T-helper 2 cell (primary cell): ENCODE data around the gene HCN3.
A peak's percentile ranks its signal among the peaks of the same experiment; 100 is the strongest.

Experiments
- DNase-seq, 5 experiments: peaks; one replicate each; pipeline versions ENCODE4 v3.0.0 to v3.0.0-alpha.2; 2012 to 2022

HCN3 gene

DNA sequence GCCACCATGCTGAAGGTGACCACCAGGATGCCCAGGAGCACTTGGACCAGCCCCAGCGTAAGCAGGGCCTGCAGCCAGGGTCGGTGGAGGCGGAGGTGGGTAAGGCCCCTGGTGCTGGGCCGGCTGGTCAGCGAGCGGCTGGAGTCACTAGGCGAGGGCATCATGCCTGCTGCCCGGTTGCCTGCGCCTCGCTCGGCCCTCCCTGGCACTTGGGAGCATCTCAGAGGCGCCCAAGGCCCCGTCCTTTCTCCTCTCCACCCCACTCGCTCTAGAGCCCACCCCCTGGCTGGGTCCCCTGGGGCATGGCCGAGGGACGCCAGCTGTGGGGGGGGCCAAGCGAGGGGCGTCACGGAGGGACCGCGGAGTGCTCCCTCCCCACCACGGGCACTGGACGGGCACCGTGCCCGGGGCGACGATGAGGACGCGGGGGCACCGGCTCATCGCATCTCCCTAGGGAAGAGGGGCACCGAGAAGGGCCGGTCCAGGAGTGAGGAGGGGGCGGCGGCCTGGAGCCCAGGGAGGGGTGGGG is 22.5 kb upstream of the HCN3 start:
- no peak for DNase-seq

DNA sequence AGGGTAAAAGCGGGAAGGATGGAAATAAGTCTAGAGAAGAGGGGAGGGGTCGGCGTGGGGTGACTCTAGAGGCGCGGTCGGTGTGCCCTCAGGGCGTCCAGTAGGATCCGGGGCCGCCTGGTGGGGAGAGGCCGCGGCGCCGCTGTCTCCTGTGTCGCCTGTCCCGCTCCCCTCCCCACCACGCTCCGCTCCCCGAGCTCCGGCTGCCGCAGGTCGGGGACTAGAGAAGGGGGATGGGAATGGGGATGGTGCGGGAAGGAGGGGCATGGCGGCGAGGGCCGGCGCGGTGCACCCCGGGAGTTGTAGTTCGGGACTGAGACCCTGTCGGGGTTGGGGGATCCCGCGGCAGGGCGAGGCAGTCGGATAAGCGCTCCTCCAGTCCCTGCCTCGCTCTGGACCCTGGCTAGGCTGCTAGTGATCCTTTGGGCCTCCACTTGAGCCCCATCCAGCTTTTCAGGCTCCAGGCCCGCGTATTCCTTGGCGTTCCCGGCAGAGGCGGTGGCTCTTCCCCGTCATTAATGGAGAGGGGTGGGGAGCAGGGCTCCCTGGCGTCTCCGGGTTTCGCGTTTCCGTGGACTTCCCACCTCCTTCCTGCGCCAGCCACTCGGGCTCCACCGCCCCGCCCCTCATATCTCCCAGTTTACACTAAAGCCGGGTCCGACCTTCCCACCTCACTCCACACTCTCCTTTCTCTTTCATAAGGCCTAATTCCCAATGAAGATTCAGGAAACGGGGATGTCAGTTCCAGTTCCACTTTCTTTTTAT is 21.8 kb upstream of the HCN3 start, which contains the start of gene ENTREP3:
ENTREP3 (minus strand) TSS at position 241 of the 765 bp plus-strand sequence. CDS start 606 bp downstream, outside the sequence.
- peak; percentile 50 to 83 (median 61) for DNase-seq

DNA sequence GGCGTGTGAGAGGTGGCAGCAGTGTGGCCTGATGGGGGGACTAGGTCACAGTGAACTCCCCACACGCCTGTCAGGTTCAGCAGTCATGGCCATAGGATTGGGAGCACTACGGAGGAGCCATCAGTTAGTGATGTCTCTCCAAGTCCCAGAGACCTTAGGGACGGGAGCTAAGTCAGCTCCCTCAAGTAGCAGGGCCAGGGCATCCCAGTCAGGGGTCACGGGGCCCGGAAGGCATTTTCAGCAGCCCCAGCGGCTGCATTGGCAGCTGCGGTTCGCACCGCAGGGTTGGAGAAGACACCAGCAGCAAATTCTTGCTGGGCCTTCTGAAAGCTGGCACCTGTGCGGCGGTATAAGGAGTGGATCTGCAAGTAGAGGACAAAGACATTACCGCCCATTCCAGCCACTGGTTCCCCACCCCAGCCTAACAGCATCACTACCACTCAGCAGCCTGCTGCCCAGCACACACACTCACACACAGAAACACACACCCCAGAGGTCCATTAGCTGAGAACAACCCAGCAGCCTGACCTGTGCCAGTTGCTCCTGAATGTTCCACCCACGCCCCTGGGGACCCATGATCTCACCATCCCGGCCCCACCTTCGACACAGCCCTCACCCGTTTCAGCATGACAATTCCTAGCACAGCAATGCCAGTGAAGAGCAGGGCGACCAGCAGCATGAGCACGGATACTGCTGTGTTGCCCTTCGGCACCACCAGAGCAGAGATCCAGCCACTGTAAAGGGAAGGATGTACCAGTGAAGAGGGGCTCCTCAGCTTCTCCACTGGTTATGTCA is 21.0 kb upstream of the HCN3 start:
- DNase-seq, result no peak

DNA sequence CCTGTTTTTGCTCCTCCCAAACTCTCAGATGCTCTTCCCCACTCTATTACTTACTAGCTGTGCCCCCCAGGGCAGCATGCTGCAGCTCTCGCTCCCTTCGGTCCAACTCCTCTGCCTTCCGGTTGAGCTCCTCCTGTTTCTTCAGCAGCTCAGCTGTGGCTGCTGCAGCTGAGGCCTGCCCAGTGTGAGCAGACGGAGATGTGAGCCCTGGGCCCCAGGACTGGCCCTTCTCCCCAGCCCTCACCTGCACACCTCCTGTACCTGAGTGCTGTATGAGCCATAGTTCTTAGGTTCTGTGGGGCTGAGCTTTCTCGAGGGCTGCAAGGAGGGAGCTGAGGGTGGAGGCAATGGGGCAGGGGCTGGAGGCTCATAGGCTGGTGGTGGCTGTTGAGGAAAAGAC is 17.0 kb upstream of the HCN3 start:
- no peak for DNase-seq

- peak in 1 of 5 experiments; percentile 70 for DNase-seq
These were observed 15.8 kb upstream of the HCN3 start for GRCh38 chr1:155261493-155261851.

- DNase-seq, result peak; percentile 63 to 93 (median 82)
These were observed 15.2 kb upstream of the HCN3 start, which contains the start of gene SCAMP3 for GRCh38 chr1:155261852-155262673. Gene SCAMP3, minus strand, starts transcription at chr1:155262360. Its CDS starts 209 bp downstream, at chr1:155262151.

DNA sequence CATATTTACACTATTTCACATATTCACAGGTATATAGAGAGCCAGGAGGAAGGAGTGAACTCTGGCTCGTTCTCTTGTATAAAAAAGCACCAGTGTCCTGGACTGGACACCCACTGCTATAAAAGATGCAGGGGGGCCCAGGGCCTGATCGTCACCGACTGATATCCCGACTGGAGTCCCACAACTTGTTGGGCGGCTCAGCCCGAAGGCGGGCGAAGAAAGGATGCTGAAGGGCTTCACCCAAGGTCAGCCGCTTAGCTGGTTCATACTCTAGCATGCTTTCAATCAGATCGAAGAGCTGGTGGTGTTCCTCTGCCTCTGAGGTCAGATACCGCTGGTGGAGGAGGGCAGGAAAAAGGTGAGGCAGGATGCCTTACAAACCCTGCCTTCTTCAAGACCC is 14.2 kb upstream of the HCN3 start:
- DNase-seq, result no peak

DNA sequence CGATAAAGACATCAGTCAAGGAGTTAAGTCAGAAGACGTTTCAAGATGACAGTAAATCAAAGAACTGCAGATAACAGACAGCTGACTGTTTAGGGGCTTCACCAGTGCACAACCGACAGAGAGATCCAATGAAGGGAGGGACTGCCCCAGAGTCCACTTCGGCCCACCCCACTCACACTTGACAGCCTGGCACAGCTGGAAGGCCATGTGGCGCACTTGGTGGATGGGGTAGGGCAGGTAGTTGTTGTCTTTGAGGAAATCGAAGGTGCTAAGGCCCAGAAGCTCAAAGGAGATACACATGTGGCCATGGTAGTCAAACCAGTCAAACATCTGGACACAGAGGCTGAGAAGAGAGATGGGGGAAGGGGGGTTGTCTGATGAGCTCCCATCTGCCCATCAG is 10.7 kb upstream of the HCN3 start:
- no peak for DNase-seq

DNA sequence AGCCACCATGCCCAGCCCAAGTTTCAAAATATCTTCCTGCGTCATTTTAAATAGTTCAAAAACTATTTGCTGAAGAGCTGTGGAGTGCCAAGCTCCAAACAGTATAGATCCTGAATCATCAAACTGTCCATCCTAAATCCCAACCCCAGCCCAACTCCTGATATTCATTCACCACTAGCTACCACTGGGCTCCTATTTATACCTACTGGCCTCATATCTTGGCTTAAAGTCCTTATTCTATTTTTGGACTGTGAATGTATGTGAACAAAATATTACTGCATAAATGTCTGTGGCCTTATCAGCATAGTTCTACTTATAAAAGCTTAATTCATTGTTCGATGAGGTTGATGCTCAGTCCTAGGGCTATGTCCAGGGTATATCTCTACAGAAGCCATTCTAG is 9.9 kb upstream of the HCN3 start:
- DNase-seq, result no peak

GRCh38 chr1:155268630-155269029 is 8.6 kb upstream of the HCN3 start:
- no peak for DNase-seq

DNA sequence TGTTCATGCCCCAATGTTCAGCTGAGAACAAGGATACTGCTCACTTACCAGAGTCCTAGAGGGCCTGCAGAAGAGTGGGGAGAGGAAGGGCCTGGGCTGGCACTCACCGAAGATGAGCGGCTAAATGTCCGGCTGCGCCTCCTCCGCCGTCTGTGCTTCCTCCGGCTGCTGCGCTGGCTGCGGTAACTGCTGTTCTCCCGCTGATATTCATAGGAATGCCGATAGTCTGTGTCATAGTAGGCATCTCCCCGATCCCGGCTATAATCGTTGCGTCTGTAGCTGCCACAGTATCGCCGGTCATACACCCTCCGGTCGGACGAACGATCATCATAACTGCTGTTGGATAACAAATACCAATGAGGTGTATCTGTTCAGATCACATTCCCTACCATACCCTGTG is 7.9 kb upstream of the HCN3 start:
- DNase-seq, result no peak

- no peak for DNase-seq
These were observed 4.6 kb upstream of the HCN3 start for GRCh38 chr1:155272466-155273342.

GRCh38 chr1:155273343-155274245 is 3.7 kb upstream of the HCN3 start, which contains the start of gene CLK2:
Gene CLK2, minus strand, starts transcription at chr1:155273504. Its CDS starts 2,527 bp downstream, at chr1:155270977.
- DNase-seq, result peak; percentile 86 to 98 (median 93)

DNA sequence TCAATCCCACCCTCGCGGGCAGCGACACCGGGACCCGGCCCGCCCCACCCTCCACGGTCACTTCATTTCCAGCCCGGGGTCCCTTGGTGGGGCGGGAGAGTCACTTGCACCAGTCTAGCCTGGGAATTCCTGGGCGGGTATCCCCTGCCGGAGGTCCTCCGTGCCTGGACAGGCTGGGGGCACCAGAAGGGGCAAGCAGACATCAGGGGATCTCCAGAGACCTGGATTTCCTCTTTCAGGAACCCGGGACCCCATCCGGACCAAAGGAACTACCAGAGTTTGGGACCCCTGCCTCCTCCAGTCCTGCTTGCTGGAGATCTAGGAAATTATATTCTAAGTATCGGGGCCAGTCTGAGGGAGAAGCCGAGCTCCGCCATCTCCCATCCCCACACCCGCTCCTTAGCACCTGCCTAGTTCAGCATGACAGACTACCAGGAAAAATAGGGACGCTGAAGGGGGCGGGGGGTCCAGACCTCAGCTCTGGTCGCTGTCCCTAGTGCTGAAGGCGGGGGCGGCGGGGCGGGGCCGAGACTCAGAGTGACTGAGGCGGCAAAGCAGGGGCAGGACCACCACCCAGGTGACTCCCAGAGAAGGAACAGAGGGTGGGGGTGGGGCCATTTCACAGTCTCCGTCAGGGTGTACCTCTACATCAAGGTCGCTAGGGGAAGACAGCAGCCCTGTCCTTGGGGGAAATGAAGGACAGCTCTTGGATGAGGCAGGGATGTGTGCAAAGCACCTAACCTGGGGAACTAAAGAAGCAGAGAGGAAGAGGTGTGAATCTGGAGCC is 832 bp downstream of the HCN3 start:
- DNase-seq, result peak; percentile 62 to 76 (median 71)

GRCh38 chr1:155278689-155279160 is 1.5 kb downstream of the HCN3 start:
- DNase-seq, result no peak

DNA sequence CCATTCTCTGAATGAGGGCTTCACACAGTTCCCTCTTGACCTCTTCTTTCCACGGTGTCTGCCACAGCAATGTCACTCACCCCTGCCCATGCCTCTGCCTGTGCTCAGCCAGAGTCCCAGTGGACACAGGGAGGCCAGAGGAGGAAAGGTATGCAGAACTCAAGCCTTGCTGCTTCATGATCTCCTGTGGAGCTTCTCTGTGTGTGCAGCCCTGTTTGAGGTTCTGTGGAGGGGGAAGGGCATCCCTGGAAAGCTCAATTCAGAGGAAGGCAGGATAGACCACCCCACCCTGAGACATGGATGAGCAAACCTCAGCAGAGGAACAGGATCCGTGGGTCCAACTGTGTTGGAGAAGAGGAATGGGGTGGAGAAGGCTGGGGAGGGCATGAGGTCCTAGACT is 2.0 kb downstream of the HCN3 start:
- no peak for DNase-seq

GRCh38 chr1:155282488-155283091 is 5.3 kb downstream of the HCN3 start:
- DNase-seq, result no peak

- no peak for DNase-seq
These were observed 7.2 kb downstream of the HCN3 start for GRCh38 chr1:155284476-155284875.

DNA sequence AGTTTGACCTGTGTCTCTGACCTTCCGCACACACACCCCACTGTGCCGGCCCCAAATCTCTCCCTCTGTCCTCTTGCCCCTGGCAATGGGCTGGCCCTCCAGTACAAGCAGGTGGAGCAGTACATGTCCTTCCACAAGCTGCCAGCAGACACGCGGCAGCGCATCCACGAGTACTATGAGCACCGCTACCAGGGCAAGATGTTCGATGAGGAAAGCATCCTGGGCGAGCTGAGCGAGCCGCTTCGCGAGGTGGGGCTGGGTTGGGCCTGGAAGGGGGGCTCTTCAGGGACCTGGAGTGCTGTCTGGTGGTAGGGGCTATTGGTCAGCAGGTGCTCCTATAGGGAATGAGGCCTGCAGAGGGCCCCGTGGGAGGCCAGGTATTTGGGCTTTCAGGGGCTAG is 7.8 kb downstream of the HCN3 start:
- DNase-seq, result no peak
